ENCODE results near the gene CEP170B.
A peak's percentile ranks its signal among the peaks of the same experiment; 100 is the strongest.
"Not testable (repeated sequence)": the region's sequence is repeated elsewhere in the genome, so short reads cannot be mapped to it uniquely, and the experiment has no call there.

The CEP170B gene

DNA sequence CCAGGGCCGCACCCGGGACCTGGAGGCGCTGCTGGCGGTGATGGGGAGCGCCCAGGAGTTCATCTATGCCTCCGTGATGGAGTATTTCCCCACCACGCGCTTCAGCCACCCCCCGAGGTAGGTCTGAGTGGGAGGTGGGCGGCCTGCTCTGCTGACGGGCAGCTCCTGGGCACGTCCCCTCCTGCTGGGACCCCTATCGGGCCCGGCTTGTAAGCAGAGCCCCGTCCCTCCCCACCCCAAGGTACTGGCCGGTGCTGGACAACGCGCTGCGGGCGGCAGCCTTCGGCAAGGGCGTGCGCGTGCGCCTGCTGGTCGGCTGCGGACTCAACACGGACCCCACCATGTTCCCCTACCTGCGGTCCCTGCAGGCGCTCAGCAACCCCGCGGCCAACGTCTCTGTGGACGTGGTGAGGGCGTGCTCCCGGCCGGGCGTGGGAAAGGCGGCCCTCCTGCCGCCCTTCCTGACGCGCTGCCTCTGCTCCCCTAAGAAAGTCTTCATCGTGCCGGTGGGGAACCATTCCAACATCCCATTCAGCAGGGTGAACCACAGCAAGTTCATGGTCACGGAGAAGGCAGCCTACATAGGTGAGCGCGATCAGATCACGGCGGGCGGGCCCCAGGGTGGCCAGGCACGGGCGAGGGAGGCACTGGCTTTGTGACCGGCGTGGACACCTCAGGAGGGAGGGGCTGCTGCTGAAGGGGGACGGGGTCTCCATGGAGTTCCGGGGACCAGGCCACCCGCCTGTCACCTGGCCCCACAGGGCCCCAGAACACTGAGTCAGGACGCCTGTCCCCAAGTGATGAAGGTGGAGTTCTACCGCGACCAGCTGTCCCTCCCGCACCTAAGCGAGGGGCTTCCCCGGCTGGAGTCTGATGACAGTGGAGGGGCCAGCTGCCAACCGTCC is 67.0 kb downstream of the CEP170B start:
- no peak for DNase-seq (ENCODE audit: low read depth)

DNA sequence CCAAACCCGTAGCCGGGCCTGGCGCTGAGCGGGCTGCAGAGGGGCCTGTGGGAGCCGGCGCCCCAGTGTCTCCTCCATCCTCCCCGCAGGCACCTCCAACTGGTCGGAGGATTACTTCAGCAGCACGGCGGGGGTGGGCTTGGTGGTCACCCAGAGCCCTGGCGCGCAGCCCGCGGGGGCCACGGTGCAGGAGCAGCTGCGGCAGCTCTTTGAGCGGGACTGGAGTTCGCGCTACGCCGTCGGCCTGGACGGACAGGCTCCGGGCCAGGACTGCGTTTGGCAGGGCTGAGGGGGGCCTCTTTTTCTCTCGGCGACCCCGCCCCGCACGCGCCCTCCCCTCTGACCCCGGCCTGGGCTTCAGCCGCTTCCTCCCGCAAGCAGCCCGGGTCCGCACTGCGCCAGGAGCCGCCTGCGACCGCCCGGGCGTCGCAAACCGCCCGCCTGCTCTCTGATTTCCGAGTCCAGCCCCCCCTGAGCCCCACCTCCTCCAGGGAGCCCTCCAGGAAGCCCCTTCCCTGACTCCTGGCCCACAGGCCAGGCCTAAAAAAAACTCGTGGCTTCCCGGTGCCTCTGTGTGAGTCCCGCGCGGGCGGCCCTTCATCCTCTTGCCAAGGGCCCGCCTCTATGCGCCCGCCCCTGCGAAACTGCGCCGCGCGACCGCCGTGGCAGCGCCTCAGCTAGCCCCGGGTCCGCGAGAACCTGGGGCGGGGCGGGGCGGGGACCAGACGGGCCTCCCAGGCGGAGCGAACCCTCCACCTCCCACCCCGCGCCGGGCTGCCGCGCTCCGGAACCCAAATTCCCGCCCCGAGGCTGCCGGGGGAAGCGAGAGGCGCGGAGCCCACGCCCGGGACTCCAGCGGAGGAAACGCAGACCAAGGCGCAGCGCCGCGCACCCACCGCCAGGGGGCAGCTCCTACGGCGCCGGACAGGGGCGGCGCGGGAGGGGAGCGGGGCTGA is 67.9 kb downstream of the CEP170B start:
- peak; percentile 82 for DNase-seq (ENCODE audit: low read depth)

DNA sequence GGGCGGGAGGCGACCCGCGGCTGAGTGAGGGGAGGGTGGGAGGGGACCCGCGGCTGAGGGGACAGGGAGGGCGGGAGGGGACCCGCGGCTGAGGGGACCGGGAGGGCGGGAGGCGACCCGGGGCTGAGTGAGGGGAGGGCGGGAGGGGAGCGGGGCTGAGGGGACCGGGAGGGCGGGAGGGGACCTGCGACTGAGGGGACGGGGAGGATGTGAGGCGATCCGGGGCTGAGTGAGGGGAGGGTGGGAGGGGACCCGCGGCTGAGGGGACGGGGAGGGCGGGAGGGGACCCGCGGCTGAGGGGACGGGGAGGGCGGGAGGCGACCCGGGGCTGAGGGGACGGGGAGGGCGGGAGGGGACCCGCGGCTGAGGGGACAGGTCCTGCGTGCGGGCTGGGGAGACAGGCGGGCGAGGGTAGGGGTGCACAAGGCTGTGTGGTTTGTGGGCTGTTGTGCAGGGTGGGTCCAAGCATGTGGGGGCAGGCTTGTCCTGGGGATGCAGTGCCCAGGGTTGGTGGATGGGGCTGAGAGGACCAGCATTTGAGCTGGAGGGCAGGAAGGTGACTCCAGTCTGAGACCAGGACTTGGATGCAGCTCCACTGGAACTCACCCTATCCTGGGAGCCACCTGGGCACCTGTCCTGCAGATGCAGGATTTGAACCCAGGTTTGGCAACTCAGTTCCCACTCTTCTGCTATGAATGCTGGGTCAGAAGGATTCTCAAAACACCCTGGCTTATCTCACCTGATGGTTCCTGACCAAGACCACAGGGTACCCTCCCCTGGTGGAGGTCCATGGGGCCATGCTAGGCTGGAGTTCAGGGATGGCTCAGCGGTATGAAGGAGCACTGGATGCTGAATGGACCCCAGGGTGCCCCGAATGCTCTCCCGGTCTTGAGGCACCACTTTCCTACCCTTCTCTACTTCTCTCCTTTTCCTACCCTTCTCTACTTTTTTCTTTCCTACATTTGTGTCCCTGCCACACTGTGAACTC is 69.0 kb downstream of the CEP170B start:
- no peak for DNase-seq (ENCODE audit: low read depth)

GRCh38 chr14:104935026-104935650 is 70.1 kb downstream of the CEP170B start:
- DNase-seq (ENCODE audit: low read depth) = no peak

DNA sequence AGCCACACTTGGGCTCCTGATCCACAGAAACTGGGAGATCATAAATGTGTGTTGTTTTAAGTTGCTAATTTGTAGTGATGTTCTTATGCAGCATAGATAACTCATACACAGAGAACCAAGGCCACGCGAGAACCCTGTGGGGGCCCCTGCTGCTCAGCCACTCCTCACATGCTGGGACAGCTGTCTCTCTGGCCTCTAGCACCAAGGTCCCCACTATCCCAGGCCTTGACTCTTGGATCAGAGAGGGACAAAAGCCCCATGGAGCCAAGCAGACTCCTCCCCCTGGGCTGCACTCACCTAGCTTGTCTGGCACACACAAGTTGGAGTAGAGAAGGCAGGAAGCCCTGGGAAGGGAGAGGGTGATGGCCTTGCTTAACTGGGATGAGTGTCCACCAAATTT is 70.9 kb downstream of the CEP170B start:
- no peak for DNase-seq (ENCODE audit: low read depth)

DNA sequence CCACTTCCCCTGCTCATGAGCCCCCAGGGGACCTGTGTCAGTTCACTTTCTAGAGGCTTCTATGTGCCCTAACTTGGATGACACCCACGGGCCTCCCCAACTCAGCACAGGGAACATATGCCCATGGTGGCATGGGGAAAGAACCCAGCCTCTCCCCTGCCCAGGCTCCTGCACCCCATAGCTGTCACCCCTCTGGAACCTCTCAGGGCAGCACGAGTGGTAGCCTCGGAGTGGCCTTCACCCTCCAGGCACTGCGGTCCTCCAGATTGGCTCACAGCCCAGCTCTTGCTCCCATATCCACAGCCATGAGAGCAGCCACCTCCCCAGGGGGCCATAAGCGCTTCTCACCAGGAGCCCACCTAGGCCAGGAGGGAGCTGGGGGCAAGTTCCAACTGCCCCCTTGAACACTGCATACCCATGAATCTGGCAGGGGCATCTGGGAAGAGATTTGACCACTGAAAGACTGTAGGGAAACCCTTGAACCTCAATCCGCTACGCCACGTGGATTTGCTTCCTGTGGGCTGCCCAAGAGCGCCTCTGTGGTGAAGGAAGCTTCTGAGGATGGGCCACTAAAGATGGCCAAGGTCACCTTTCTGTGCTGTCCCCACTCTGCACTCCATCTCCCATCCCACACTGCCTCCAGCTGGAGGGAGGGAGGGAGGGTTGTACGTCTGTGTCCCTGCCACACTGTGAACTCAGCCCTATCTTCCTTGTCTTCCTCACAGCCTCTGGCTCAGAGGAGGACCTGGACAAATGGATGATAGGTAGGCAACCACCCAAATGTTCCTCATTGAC is 71.5 kb downstream of the CEP170B start:
- no peak for DNase-seq (ENCODE audit: low read depth)

DNA sequence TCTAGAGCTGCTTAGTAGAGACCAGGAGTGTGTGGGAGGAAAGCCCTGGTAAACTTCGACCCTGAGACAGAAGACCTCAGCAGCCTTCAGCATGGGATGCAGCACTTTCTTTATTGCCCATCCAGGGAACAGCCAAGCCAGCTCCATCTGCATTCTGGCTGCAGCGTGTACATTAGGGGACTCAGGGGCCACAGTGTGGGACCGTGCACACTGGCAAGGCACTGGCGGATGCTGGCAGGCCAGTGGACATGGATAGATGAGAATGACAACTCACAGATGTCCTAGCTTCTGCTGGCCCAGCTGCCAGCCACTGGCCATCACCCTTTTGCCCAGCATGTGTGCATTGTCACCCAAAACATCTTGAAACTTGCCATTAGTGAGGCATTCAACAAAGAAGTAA is 72.1 kb downstream of the CEP170B start:
- DNase-seq (ENCODE audit: low read depth) = no peak

DNA sequence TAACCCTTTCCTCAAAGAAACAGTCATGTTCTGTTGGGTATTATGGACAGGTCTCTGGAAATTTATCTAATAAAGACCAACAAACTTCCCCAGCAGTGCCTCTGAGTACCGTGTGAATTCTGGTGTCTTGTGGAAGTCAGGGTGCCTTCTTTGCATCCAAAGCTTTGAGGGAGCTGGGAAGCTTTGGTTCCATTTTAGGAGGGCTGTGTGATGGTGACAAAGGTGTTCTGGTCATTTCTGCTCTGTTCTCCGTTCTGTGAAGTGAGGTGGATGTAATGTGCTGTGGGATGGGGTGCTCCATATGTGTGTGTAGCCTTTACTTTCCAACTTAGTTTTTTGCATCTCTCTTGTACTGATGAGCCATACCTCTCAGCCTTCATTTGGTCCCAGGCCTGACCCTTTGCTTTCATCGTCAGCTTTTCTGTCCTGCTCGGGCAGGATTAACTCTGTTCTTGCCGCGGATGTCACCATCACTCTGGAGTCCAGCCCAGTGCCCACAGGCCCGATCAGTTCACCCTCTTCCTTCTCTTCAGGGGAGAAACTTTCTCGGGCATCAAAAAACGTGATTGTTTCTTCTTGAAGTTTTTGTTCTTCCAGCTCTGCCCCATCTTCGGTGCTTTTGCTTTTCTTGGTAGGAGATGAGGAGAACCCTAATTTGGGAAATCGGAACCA is 72.8 kb downstream of the CEP170B start:
- DNase-seq (ENCODE audit: low read depth) = no peak

DNA sequence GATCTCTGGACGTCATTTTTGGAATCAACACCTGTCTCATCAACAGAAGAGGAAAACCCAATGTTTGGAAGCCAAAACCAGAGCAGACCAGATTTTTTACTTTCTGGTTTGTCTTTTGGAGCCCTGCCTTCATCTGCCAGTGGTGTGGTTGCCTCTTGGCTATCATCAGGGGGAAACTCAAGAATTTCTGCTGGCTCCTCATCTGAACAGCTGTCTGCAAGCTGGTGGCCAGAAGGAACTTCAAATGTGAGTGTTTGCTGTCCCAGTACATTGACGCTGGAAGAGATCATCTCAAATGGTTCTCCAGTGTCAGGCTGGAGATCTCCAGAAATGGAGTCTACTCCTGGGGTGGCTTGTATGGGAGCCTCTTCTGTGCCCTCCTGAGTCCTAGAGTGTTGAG is 73.4 kb downstream of the CEP170B start:
- DNase-seq (ENCODE audit: low read depth) = no peak

DNA sequence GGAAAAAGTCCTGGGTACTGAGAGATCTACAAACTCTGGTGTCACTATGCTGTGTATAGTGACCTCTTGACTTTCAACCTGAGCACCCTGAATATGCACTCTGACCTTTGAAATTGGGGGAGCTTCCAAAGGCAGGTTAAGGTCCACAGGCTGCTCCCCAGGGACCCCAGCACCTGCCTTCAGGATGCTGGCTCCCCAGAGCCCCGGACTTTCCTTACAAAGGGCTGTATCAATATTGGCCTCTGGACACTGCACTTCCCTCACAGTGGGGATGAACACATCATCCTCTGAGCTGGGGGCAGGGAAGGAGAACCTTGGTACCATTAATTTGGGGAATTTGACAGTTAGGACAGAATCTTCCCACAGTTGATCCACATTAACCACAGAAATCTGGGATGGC is 73.9 kb downstream of the CEP170B start:
- DNase-seq (ENCODE audit: low read depth) = no peak

- DNase-seq (ENCODE audit: low read depth) = no peak
Measured at GRCh38 chr14:104939666-104940410, 74.8 kb downstream of the CEP170B start.

DNA sequence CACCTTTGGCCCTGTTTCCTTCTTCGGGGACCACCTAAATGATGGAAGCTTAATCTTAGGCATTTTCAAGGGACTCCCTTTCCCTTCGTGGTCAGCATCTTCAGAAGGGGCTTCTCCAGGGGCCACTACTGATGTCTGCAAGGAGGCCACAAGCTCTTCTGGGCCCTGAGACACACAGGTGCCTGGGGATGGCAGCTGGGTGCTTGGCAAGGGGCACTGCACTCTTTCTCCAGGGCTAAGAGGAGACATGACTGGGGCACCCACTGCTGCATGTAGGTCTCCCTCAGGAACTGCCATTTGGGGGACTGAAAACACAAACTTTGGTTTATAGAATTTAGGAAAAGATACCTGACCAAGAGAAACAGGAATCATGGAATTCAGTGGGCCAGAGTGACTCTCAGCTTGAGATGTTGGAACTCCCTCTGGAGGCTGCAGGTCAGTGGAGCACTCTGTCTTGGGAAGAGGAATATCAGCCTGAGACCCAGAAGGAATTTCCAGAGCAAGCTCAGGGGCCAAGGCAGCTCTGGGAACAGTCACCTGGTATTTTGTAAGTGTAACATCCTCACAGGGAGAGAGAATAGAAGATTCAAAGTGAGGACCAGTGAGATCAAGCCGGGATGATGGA is 75.6 kb downstream of the CEP170B start:
- no peak for DNase-seq (ENCODE audit: low read depth)

GRCh38 chr14:104941508-104942365 is 76.7 kb downstream of the CEP170B start:
- no peak for DNase-seq (ENCODE audit: low read depth)

DNA sequence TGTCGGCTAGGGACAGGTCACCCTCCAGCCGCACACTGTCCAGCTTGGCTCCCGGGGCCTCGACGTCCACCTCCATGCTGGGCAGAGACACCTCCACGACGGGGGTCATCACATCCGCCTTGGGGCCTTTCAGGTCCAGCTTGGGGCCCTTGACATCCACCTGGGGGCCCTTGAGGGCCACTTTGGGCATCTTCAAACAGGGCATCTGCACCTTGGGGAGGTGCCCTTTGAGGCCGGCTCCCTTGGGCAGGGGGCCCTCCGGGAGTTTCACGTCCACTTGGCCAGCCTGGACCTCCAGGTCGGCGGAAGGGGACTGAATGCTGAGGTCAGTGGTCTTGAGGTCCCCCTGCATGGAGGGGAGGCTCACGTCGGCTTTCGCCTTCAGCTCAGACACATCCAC is 77.5 kb downstream of the CEP170B start:
- DNase-seq (ENCODE audit: low read depth) = no peak

DNA sequence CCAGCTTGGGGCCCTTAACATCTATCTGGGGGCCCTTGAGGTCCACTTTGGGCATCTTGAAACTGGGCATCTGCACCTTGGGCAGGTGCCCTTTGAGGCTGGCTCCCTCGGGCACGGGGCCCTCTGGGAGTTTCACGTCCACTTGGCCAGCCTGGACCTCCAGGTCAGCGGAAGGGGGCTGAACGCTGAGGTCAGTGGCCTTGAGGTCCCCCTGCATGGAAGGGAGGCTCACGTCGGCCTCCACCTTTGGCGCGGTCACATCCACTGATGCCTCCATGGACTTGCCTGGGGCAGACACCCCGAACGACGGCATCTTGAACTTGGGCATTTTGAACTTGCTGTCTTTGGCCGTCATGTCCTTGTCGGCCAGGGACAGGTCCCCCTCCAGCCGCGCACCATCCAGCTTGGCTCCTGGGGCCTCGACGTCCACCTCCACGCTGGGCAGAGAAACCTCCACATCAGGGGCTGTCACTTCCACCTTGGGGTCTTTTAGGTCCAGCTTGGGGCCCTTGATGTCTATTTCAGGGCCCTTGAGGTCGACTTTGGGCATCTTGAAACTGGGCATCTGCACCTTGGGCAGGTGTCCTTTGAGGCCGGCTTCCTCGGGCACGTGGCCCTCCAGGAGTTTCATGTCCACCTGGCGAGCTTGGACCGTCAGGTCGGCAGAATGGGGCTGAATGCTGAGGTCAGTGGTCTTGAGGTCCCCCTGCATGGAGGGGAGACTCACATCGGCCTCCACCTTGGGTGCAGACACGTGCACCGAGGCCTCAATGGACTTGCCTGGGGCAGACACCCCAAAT is 78.3 kb downstream of the CEP170B start:
- DNase-seq (ENCODE audit: low read depth) = not testable (repeated sequence)

DNA sequence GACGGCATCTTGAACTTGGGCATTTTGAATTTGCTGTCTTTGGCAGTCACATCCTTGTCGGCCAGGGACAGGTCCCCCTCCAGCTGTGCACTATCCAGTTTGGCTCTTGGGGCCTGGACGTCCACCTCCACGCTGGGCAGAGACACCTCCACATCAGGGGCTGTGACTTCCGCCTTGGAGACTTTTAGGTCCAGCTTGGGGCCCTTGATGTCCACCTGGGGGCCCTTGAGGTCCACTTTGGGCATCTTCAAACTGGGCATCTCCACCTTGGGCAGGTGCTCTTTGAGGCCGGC is 78.9 kb downstream of the CEP170B start:
- DNase-seq (ENCODE audit: low read depth) = not testable (repeated sequence)

Data from stimulated activated CD8-positive, alpha-beta memory T cell treated with anti-CD3 and anti-CD28 coated beads, Interleukin-4, amount 100 ng/mL, for 24 hours (primary cell).